ENCODE measurements around the gene CTAGE9. TPM values are rescaled to one million over a fixed set of nuclear protein-coding genes. Genes with fewer than 3 reads are reported as not detected.
"Not testable (repeated sequence)": the region's sequence is repeated elsewhere in the genome, so short reads cannot be mapped to it uniquely, and the experiment has no call there.

Gene CTAGE9
- polyA plus RNA-seq (not detected in 2 replicates), polyA minus RNA-seq (not detected in 2 replicates)

- not testable (repeated sequence) for H4K20me1 ChIP-seq (ENCODE audit: insufficient read depth); H3K36me3 ChIP-seq (ENCODE audit: insufficient read depth, low read length)
These were observed at the start of gene CTAGE9 for GRCh38 chr6:131710917-131711316. Gene CTAGE9, minus strand, starts transcription at chr6:131711017. Its CDS starts 0 bp downstream, at chr6:131711017.

GRCh38 chr6:131758920-131759319 is 48.1 kb upstream of the CTAGE9 start:
- Histone ChIP-seq H3K4me2 (ENCODE audit: low read length) (no peak overlapping the region), H3K79me2 (replicated peaks; ENCODE audit: insufficient read depth, low read length) (no peaks in the 10 kb centered on the region), H3K9ac (ENCODE audit: low read length) (no peak overlapping the region), H3K9me2 (ENCODE audit: insufficient read depth, low read length) (no peaks in the 10 kb centered on the region), H3K4me3 (ENCODE audit: low read length) (no peak overlapping the region), H3K9me3 (ENCODE audit: low read length) (no peaks in the 10 kb centered on the region), H3K36me3 (ENCODE audit: insufficient read depth, low read length) (no peaks in the 10 kb centered on the region), H3F3A (ENCODE audit: insufficient read depth, low read length, poor library complexity, severe bottlenecking) (no peaks in the 10 kb centered on the region), H2AFZ (ENCODE audit: low read depth, low read length) (no peak overlapping the region), H3K27me3 (ENCODE audit: insufficient read depth, low read depth, low read length) (no peaks in the 10 kb centered on the region), H3K27ac (ENCODE audit: low read length) (no peak overlapping the region), H4K20me1 (ENCODE audit: insufficient read depth) (no peaks in the 10 kb centered on the region)
- no peak for TF ChIP-seq CTCF (IDR thresholded peaks at IDR 0.05; ENCODE audit: poor library complexity, severe bottlenecking)
- no peak for TF ChIP-seq EZH2 (IDR thresholded peaks at IDR 0.05; ENCODE audit: borderline replicate concordance, insufficient read depth, low read length, poor library complexity, severe bottlenecking)
- TF ChIP-seq EP300 (conservative IDR thresholded peaks at IDR 0.05; ENCODE audit: poor library complexity, severe bottlenecking), result no peak
- TF ChIP-seq SMC3 (conservative IDR thresholded peaks at IDR 0.05; ENCODE audit: poor library complexity), result no peak
- TF ChIP-seq MXI1 (conservative IDR thresholded peaks at IDR 0.05; ENCODE audit: poor library complexity, severe bottlenecking), result no peak
- TF ChIP-seq REST (IDR thresholded peaks at IDR 0.05; ENCODE audit: borderline replicate concordance), result no peak

More at GRCh38 chr6:131710917-131711316, at the start of gene CTAGE9:
- not testable (repeated sequence) for H3K4me2 ChIP-seq (ENCODE audit: low read length); H3K27ac ChIP-seq (ENCODE audit: low read length); H3K79me2 ChIP-seq (replicated peaks; ENCODE audit: insufficient read depth, low read length); H2AFZ ChIP-seq (ENCODE audit: low read depth, low read length); H3F3A ChIP-seq (ENCODE audit: insufficient read depth, low read length, poor library complexity, severe bottlenecking); H3K9me2 ChIP-seq (ENCODE audit: insufficient read depth, low read length); H3K9me3 ChIP-seq (ENCODE audit: low read length); H3K9ac ChIP-seq (ENCODE audit: low read length); H3K27me3 ChIP-seq (ENCODE audit: insufficient read depth, low read depth, low read length); H3K4me3 ChIP-seq (ENCODE audit: low read length)

- H3K36me3 ChIP-seq (ENCODE audit: insufficient read depth, low read length), result no peaks in the 10 kb centered on the region
- H2AFZ ChIP-seq (ENCODE audit: low read depth, low read length), result no peak overlapping the region
- no peaks in the 10 kb centered on the region for H3K27me3 ChIP-seq (ENCODE audit: insufficient read depth, low read depth, low read length)
- H3K9ac ChIP-seq (ENCODE audit: low read length), result no peak overlapping the region
- TF ChIP-seq RAD21 (conservative IDR thresholded peaks at IDR 0.05) (no peak), CTCF (IDR thresholded peaks at IDR 0.05; ENCODE audit: poor library complexity, severe bottlenecking) (no peak), SMC3 (conservative IDR thresholded peaks at IDR 0.05; ENCODE audit: poor library complexity) (no peak), POLR2AphosphoS5 (IDR thresholded peaks at IDR 0.05) (no peak), MXI1 (conservative IDR thresholded peaks at IDR 0.05; ENCODE audit: poor library complexity, severe bottlenecking) (no peak), EP300 (conservative IDR thresholded peaks at IDR 0.05; ENCODE audit: poor library complexity, severe bottlenecking) (no peak)
- no peaks in the 10 kb centered on the region for H3K79me2 ChIP-seq (replicated peaks; ENCODE audit: insufficient read depth, low read length)
- no peaks in the 10 kb centered on the region for H3K9me3 ChIP-seq (ENCODE audit: low read length)
- H3K9me2 ChIP-seq (ENCODE audit: insufficient read depth, low read length), result no peaks in the 10 kb centered on the region
- H3K4me3 ChIP-seq (ENCODE audit: low read length), result no peak overlapping the region
- H3K27ac ChIP-seq (ENCODE audit: low read length), result no peak overlapping the region
- no peaks in the 10 kb centered on the region for H3F3A ChIP-seq (ENCODE audit: insufficient read depth, low read length, poor library complexity, severe bottlenecking)
- H3K4me2 ChIP-seq (ENCODE audit: low read length), result no peak overlapping the region
- H4K20me1 ChIP-seq (ENCODE audit: insufficient read depth), result no peaks in the 10 kb centered on the region
These were observed 45.2 kb upstream of the CTAGE9 start for GRCh38 chr6:131756039-131756438.
